Endothelial cell of coronary artery (primary cell): ENCODE measurements around the gene FLG. TPM values are rescaled to one million over a fixed set of nuclear protein-coding genes. Genes with fewer than 3 reads are reported as not detected.

Experiments used
- total RNA-seq: library from RNA; depleted of rRNA; stranded (reverse); fragments of >200 nt; gene quantifications from 2 replicates; pipeline ENCODE4 v1.2.3, GENCODE V29; 2014

FLG gene
- not detected in 2 replicates for total RNA-seq

DNA sequence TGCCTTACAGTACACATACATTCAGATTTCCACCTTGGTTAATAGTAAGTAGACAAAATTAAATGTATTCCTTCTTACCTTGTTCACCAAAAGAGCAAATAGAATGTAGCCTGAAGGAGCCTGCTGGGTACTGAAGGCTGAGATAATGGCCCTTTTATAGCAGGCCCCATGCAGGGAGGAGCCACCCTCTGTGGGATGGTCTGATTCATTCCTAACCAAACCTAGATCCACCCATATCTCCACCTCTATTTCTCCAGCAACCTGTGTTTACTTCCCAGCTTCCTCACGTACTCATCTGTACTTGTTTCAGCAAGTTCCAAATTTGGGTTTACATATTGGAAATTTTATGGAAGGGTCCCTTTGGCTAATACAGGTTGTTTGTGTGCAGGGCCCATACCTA, at the start of gene FLG:
Gene FLG, minus strand, starts transcription at position 129 of the 400 bp plus-strand sequence. CDS start 9,783 bp downstream, outside the sequence.

GRCh38 chr1:152359906-152360305, 34.9 kb upstream of the FLG start, which contains the start of gene FLG2:
TSS of gene FLG2 (minus strand) at chr1:152360006. CDS start at chr1:152358884, 1,122 bp downstream.

Other genes starting within 250 kb of the FLG start
- not detected in 2 replicates for gene TCHHL1, start 236.2 kb downstream of the FLG start, total RNA-seq
- under 0.01 TPM in 1 of 2 replicates, not detected in the other for gene TCHH, start 209.8 kb downstream of the FLG start, total RNA-seq
- 0.19 TPM in 1 of 2 replicates, not detected in the other for gene RPTN, start 166.0 kb downstream of the FLG start, total RNA-seq
- gene HRNR, start 101.0 kb downstream of the FLG start, total RNA-seq, result not detected in 2 replicates
- not detected in 2 replicates for gene FLG2, start 34.8 kb upstream of the FLG start, total RNA-seq
- gene CRNN, start 89.0 kb upstream of the FLG start, total RNA-seq, result not detected in 2 replicates
- not detected in 2 replicates for gene LCE5A, start 185.6 kb upstream of the FLG start, total RNA-seq
- gene CRCT1, start 189.2 kb upstream of the FLG start, total RNA-seq, result not detected in 2 replicates
- not detected in 2 replicates for gene LCE3E, start 241.5 kb upstream of the FLG start, total RNA-seq